HepG2 (cell line): Measurements from ENCODE around the gene FRAS1. TPM values are rescaled to one million over a fixed set of nuclear protein-coding genes. Genes with fewer than 3 reads are reported as not detected.

Experiments
- ATAC-seq: fragments of 200-7000 bp; cut with Tn5 transposase; 3 replicates; pipeline ENCODE4 v1.9.1; 2020; ENCODE audit warnings: mild to moderate bottlenecking, moderate library complexity
- BruUV-seq: library from RNA; stranded (reverse); fragments of 400-500 nt; replicated peaks from 2 replicates; lab custom pipeline; 2021; lab: Mats Ljungman, UMichigan
- CTCF ChIA-PET: fragments of 300-600 bp; formaldehyde crosslinking; extraction: SDS; loops from one replicate; lab custom pipeline; 2021; ENCODE audit warnings: low total read pairs, inconsistent platforms, low intra/inter-chr PET ratio; lab: Yijun Ruan, JAX
- POLR2A ChIA-PET: fragments of 350-600 bp; sonication (Branson Sonifier 250); formaldehyde crosslinking; loops from one replicate; lab custom pipeline; 2020; ENCODE audit warnings: antibody characterized with exemption, inconsistent platforms; lab: Yijun Ruan, JAX
- DNase-seq: peaks from one replicate; pipeline ENCODE4 v3.0.0-alpha.2; 2015; ENCODE audit warnings: low spot score
- FAIRE-seq: peaks from 3 replicates; lab custom pipeline; 2011; peaks lifted over from hg19 to GRCh38; lab: Jason Lieb, UNC
- H2AFZ ChIP-seq: one replicate; pipeline ENCODE4 v1.6.1; 2011; ENCODE audit warnings: low read length, inconsistent platforms
- H3K27ac ChIP-seq: fragments of 300-600 bp; 3 replicates; pipeline ENCODE4 v1.8.0; 2011; ENCODE audit warnings: mixed run types, mild to moderate bottlenecking, mixed read lengths, low read length, inconsistent platforms; ENCODE audit not compliant: insufficient read depth; ENCODE audit errors: extremely low read length
- H3K27me3 ChIP-seq, 2 experiments: fragments of 200-600 bp in 1 of 2; 2 replicates in 1 of 2; 3 replicates in 1 of 2; pipeline versions ENCODE4 v1.6.0 to v1.8.0; 2011; ENCODE audit warnings: low read length in 2 of 2, mild to moderate bottlenecking in 2 of 2, moderate library complexity in 2 of 2, inconsistent platforms in 1 of 2; ENCODE audit not compliant: insufficient read depth in 2 of 2, control insufficient read depth in 1 of 2
- H3K36me3 ChIP-seq, 2 experiments: fragments of 200-600 bp in 1 of 2; replicated peaks in 1 of 2; 2 replicates in 1 of 2; 3 replicates in 1 of 2; pipeline versions ENCODE4 v1.5.1 to v1.8.0; 2011; ENCODE audit warnings: low read length in 2 of 2, inconsistent platforms in 1 of 2; ENCODE audit not compliant: insufficient read depth in 2 of 2, control insufficient read depth in 1 of 2
- H3K4me1 ChIP-seq: 2 replicates; pipeline ENCODE4 v1.5.1; 2012; ENCODE audit warnings: low read length, inconsistent platforms; ENCODE audit not compliant: insufficient read depth
- H3K4me2 ChIP-seq: 2 replicates; pipeline ENCODE4 v1.6.0; 2011; ENCODE audit warnings: low read depth, low read length, inconsistent platforms
- H3K4me3 ChIP-seq, 3 experiments: fragments of 200-600 bp in 1 of 3; sonication (generic), shearing (Covaris generic) in 1 of 3; replicated peaks in 1 of 3; 2 replicates each; pipeline ENCODE4 v1.5.1; 2011 to 2016; ENCODE audit warnings: low read length in 3 of 3, inconsistent platforms in 2 of 3, low read depth in 2 of 3, mild to moderate bottlenecking in 2 of 3, control low read depth in 1 of 3, mixed read lengths in 1 of 3; ENCODE audit not compliant: insufficient read depth in 1 of 3
- H3K79me2 ChIP-seq: one replicate; pipeline ENCODE4 v1.6.1; 2011; ENCODE audit warnings: low read length, inconsistent platforms; ENCODE audit not compliant: insufficient read depth
- H3K9ac ChIP-seq: 2 replicates; pipeline ENCODE4 v1.6.0; 2011; ENCODE audit warnings: mild to moderate bottlenecking, low read depth, low read length, inconsistent platforms; ENCODE audit not compliant: insufficient read depth
- H3K9me3 ChIP-seq: 2 replicates; pipeline ENCODE4 v1.5.1; 2012; ENCODE audit warnings: mild to moderate bottlenecking, low read length
- H4K20me1 ChIP-seq: 2 replicates; pipeline ENCODE4 v1.6.0; 2011; ENCODE audit warnings: inconsistent platforms, mild to moderate bottlenecking, low read length, moderate library complexity; ENCODE audit not compliant: insufficient read depth
- HDAC1 ChIP-seq: sonication (generic); formaldehyde crosslinking; IDR thresholded peaks from 2 replicates; pipeline ENCODE4 v1.5.1; 2020; ENCODE audit warnings: mild to moderate bottlenecking, missing genetic modification reagents
- HNF4G ChIP-seq, 2 experiments: sonication (generic) in 1 of 2; formaldehyde crosslinking in 1 of 2; IDR thresholded peaks; 2 replicates each; pipeline versions ENCODE4 v1.4.0 to v1.6.1; 2011 to 2020; ENCODE audit warnings: borderline replicate concordance in 2 of 2, low read depth in 2 of 2, mild to moderate bottlenecking in 2 of 2, low read length in 1 of 2, missing genetic modification reagents in 1 of 2, moderate library complexity in 1 of 2
- RAD21 ChIP-seq: fragments of 450-650 bp; formaldehyde crosslinking; IDR thresholded peaks from 2 replicates; pipeline ENCODE4 v1.5.0; 2020; ENCODE audit warnings: mild to moderate bottlenecking
- TBP ChIP-seq: sonication (generic); formaldehyde crosslinking; IDR thresholded peaks from 2 replicates; pipeline ENCODE4 v1.5.0; 2020; ENCODE audit warnings: missing genetic modification reagents
- TCF7 ChIP-seq: sonication (generic); IDR thresholded peaks from 2 replicates; pipeline ENCODE4 v1.6.1; 2016; ENCODE audit warnings: antibody characterized with exemption, low read depth
- ZKSCAN5 ChIP-seq: sonication (generic); formaldehyde crosslinking; IDR thresholded peaks from 2 replicates; pipeline ENCODE4 v1.5.1; 2020; ENCODE audit warnings: mild to moderate bottlenecking, missing genetic modification reagents
- ZNF333 ChIP-seq: sonication (generic); formaldehyde crosslinking; IDR thresholded peaks from 2 replicates; pipeline ENCODE4 v1.4.0; 2020; ENCODE audit warnings: mild to moderate bottlenecking, missing genetic modification reagents, borderline replicate concordance
- ZNF761 ChIP-seq: sonication (generic); formaldehyde crosslinking; conservative IDR thresholded peaks from 2 replicates; pipeline ENCODE4 v1.4.0; 2020; ENCODE audit warnings: mild to moderate bottlenecking, missing genetic modification reagents
- ZNF883 ChIP-seq: sonication (generic); formaldehyde crosslinking; IDR thresholded peaks from 2 replicates; pipeline ENCODE4 v1.5.1; 2020; ENCODE audit warnings: mild to moderate bottlenecking, missing genetic modification reagents; ENCODE audit errors: not compliant biosample characterization
- WGBS: methylation state at CpG from one replicate; pipeline ENCODE4 v1.1.6; 2017; ENCODE audit warnings: low lambda C conversion rate; 5-methylcytosine and 5-hydroxymethylcytosine counted together
- in situ Hi-C: cut with HindIII; loops from 2 replicates; pipeline ENCODE4 v1.10.0; 2017; ENCODE audit warnings: low pct_unique_long_range_greater_than_20kb; ENCODE audit not compliant: extremely low pct_ligation_motif_present
- intact Hi-C: fragments of 100-400 bp; cut with micrococcal nuclease; formaldehyde crosslinking; loops from one replicate; pipeline ENCODE4 v1.10.0; 2022; ENCODE audit not compliant: unreplicated experiment
- polyA plus RNA-seq, 8 experiments: library from polyadenylated mRNA; depleted of rRNA in 3 of 8; stranded (reverse) in 7 of 8; unstranded in 1 of 8; fragments of >200 nt; fragmentation: Illumina TruSeq in 4 of 8; extraction: Trizol in 4 of 8; gene quantifications; 2 replicates each; pipeline versions ENCODE4 v1.2.1 to v1.2.3, GENCODE V29; 2011 to 2016; ENCODE audit warnings: low read depth in 4 of 8, missing spikeins in 1 of 8, mixed read lengths in 1 of 8; ENCODE audit not compliant: insufficient read depth in 1 of 8
- total RNA-seq, 5 experiments: library from RNA; depleted of rRNA; stranded (reverse); fragments of >200 nt; fragmentation: Illumina TruSeq; extraction: Trizol; gene quantifications; 2 replicates each; pipeline ENCODE4 v1.2.3, GENCODE V29; 2016; ENCODE audit warnings: low read depth in 1 of 5
- TF ChIP-seq, protein P1 (sequence below): sonication (generic); formaldehyde crosslinking; IDR thresholded peaks from 2 replicates; pipeline ENCODE4 v1.5.1; 2020; ENCODE audit warnings: mild to moderate bottlenecking, missing genetic modification reagents, borderline replicate concordance
- TF ChIP-seq, protein P2 (sequence below): sonication (generic); formaldehyde crosslinking; IDR thresholded peaks from 2 replicates; pipeline ENCODE4 v1.4.0; 2020; ENCODE audit warnings: missing genetic modification reagents
- TF ChIP-seq, protein P3 (sequence below): fragments of 450-650 bp; IDR thresholded peaks from 2 replicates; pipeline ENCODE4 v1.6.1; 2017

Gene FRAS1
- total and polyA plus RNA-seq, 2 of the 13 experiments (the other 11 are each of a cell fraction or from before 2014, with no cell fraction given), result 22.5 to 31.6 TPM

DNA sequence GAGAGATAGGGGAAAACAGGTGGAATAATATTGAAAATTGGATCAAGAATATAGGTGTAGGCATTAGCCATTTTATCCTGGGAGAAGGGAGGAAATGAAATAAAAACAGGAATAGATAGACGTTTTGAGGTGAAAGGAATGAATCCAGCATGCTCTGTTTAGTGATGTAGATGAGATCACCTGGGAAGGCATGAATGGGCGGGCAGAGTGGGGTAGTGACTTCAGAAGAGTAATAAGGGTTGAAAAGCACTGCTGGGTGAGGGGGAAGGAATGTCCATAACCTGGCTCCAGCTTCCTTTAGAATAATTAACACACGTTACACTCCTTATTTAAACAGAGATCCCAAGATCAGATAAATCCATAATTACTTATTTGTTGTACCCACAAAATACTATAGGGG lies 303.3 kb downstream of the FRAS1 start:
- no peak for FAIRE-seq
- no peak overlapping the region for H3K4me3 ChIP-seq
- peaks cover 6 to 24% of the 10 kb centered on the region in 2 experiments; a peak in 4 of 5 replicates for H3K36me3 ChIP-seq
- H3K79me2 ChIP-seq, result no peaks in the 10 kb centered on the region
- no peaks in the 10 kb centered on the region for H3K9me3 ChIP-seq
- intact Hi-C loops (no loop called here), in situ Hi-C loops (no loop called here)
- H3K9ac ChIP-seq, result no peak overlapping the region
- no TSS peak for BruUV-seq
- no peaks in the 10 kb centered on the region for H3K27me3 ChIP-seq
- ATAC-seq, result no peak
- no peaks in the 10 kb centered on the region for H3K4me1 ChIP-seq
- H3K27ac ChIP-seq, result no peak overlapping the region
- no peak overlapping the region for H3K4me2 ChIP-seq
- no peaks in the 10 kb centered on the region for H4K20me1 ChIP-seq
- H2AFZ ChIP-seq, result no peak overlapping the region
- WGBS, result 95% methylated on average over 3 of the region's 3 CpGs
- ChIA-PET CTCF (no interaction called here), POLR2A (no interaction called here)
- TF ChIP-seq ZKSCAN5 (CRISPR knock-in tag), result no peak
- no peak for TF ChIP-seq TBP (CRISPR knock-in tag)
- TF ChIP-seq, protein P1, sequence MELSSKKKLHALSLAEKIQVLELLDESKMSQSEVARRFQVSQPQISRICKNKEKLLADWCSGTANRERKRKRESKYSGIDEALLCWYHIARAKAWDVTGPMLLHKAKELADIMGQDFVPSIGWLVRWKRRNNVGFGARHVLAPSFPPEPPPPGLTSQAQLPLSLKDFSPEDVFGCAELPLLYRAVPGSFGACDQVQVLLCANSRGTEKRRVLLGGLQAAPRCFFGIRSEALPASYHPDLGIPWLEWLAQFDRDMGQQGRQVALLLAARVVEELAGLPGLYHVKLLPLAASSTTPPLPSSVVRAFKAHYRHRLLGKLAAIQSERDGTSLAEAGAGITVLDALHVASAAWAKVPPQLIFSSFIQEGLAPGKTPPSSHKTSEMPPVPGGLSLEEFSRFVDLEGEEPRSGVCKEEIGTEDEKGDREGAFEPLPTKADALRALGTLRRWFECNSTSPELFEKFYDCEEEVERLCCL, result no peak
- TF ChIP-seq ZNF333 (CRISPR knock-in tag), result no peak
- TF ChIP-seq HDAC1, result no peak
- no peak for TF ChIP-seq ZNF883 (CRISPR knock-in tag)
- TF ChIP-seq RAD21 (CRISPR knock-in tag), result no peak
- TF ChIP-seq, protein P2, sequence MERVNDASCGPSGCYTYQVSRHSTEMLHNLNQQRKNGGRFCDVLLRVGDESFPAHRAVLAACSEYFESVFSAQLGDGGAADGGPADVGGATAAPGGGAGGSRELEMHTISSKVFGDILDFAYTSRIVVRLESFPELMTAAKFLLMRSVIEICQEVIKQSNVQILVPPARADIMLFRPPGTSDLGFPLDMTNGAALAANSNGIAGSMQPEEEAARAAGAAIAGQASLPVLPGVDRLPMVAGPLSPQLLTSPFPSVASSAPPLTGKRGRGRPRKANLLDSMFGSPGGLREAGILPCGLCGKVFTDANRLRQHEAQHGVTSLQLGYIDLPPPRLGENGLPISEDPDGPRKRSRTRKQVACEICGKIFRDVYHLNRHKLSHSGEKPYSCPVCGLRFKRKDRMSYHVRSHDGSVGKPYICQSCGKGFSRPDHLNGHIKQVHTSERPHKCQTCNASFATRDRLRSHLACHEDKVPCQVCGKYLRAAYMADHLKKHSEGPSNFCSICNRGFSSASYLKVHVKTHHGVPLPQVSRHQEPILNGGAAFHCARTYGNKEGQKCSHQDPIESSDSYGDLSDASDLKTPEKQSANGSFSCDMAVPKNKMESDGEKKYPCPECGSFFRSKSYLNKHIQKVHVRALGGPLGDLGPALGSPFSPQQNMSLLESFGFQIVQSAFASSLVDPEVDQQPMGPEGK (CRISPR knock-in tag), result no peak
- no peak for TF ChIP-seq ZNF761 (CRISPR knock-in tag)
- TF ChIP-seq TCF7, result no peak
- no peak for TF ChIP-seq HNF4G (IDR thresholded peaks at IDR 0.05; ENCODE audit: borderline replicate concordance, low read depth, low read length)
- no peak for TF ChIP-seq HNF4G (CRISPR knock-in tag; IDR thresholded peaks at IDR 0.05; ENCODE audit: borderline replicate concordance, low read depth)
- TF ChIP-seq, protein P3, sequence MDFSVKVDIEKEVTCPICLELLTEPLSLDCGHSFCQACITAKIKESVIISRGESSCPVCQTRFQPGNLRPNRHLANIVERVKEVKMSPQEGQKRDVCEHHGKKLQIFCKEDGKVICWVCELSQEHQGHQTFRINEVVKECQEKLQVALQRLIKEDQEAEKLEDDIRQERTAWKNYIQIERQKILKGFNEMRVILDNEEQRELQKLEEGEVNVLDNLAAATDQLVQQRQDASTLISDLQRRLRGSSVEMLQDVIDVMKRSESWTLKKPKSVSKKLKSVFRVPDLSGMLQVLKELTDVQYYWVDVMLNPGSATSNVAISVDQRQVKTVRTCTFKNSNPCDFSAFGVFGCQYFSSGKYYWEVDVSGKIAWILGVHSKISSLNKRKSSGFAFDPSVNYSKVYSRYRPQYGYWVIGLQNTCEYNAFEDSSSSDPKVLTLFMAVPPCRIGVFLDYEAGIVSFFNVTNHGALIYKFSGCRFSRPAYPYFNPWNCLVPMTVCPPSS, result no peak
- TF ChIP-seq, all 625 proteins: peak for 0
- DNase-seq, result no peak
